ENCODE measurements around the gene PCDH9.

The PCDH9 gene

GRCh38 chr13:67008075-67008668, 222.0 kb downstream of the PCDH9 start:
- H3K27ac ChIP-seq (ENCODE audit: low read depth, low read length), result no peak overlapping the region
- no peak overlapping the region for H2AFZ ChIP-seq (ENCODE audit: insufficient read depth, low read length, poor library complexity)
- no peak overlapping the region for H2BK120ac ChIP-seq (ENCODE audit: insufficient read depth, low read length, poor library complexity)
- H2BK5ac ChIP-seq (ENCODE audit: low read depth, low read length, poor library complexity), result no peak overlapping the region
- H3K36me3 ChIP-seq (ENCODE audit: control insufficient read depth in 1 of 2, insufficient read depth in 2 of 2, low read length in 2 of 2), result no peaks in the 10 kb centered on the region
- no peaks in the 10 kb centered on the region for H3K79me1 ChIP-seq (ENCODE audit: low read length)
- no peak overlapping the region for H3K9ac ChIP-seq (ENCODE audit: low read length)
- H3K18ac ChIP-seq (ENCODE audit: low read length), result no peak overlapping the region
- no peaks in the 10 kb centered on the region for H3K9me3 ChIP-seq (ENCODE audit: insufficient read depth, low read depth, low read length)
- no peak overlapping the region for H4K8ac ChIP-seq (ENCODE audit: low read depth, low read length)
- no peak overlapping the region for H3K4me2 ChIP-seq (ENCODE audit: low read length)
- no peak overlapping the region for H2BK12ac ChIP-seq (ENCODE audit: low read length)
- WGBS (ENCODE audit: extremely low coverage, insufficient coverage, insufficient read length), result no CpG with 5 or more reads among the region's 1 CpG
- H3K14ac ChIP-seq (ENCODE audit: low read length), result no peak overlapping the region
- no peak overlapping the region for H4K12ac ChIP-seq (ENCODE audit: low read depth, low read length)
- no peak overlapping the region for H3K23ac ChIP-seq (ENCODE audit: low read length)
- H4K91ac ChIP-seq (ENCODE audit: low read depth, low read length), result no peak overlapping the region
- DNase-seq, result no peak
- no peaks in the 10 kb centered on the region for H3K79me2 ChIP-seq (ENCODE audit: control insufficient read depth, insufficient read depth, low read length, poor library complexity)
- no peak overlapping the region for H3K4ac ChIP-seq (ENCODE audit: low read depth, low read length)
- no peak overlapping the region for H3K4me3 ChIP-seq (ENCODE audit: low read depth, low read length)
- H2AK5ac ChIP-seq (ENCODE audit: low read length), result no peak overlapping the region
- H3K4me1 ChIP-seq (ENCODE audit: control insufficient read depth in 1 of 2, insufficient read depth in 2 of 2, low read length in 2 of 2), result no peaks in the 10 kb centered on the region
- H3K27me3 ChIP-seq (ENCODE audit: insufficient read depth, low read length), result no peaks in the 10 kb centered on the region

- Histone ChIP-seq H3K4me3 (ENCODE audit: low read depth, low read length) (no peak overlapping the region), H4K91ac (ENCODE audit: low read depth, low read length) (no peak overlapping the region), H3K23ac (ENCODE audit: low read length) (no peak overlapping the region), H3K9me3 (ENCODE audit: insufficient read depth, low read depth, low read length) (no peaks in the 10 kb centered on the region), H2AFZ (ENCODE audit: insufficient read depth, low read length, poor library complexity) (no peak overlapping the region), H2AK5ac (ENCODE audit: low read length) (no peak overlapping the region), H2BK5ac (ENCODE audit: low read depth, low read length, poor library complexity) (no peak overlapping the region), H3K27me3 (ENCODE audit: insufficient read depth, low read length) (no peaks in the 10 kb centered on the region), H3K18ac (ENCODE audit: low read length) (no peak overlapping the region), H4K12ac (ENCODE audit: low read depth, low read length) (no peak overlapping the region), H3K36me3 (ENCODE audit: control insufficient read depth in 1 of 2, insufficient read depth in 2 of 2, low read length in 2 of 2) (no peaks in the 10 kb centered on the region), H3K4ac (ENCODE audit: low read depth, low read length) (no peak overlapping the region), H3K9ac (ENCODE audit: low read length) (no peak overlapping the region), H4K8ac (ENCODE audit: low read depth, low read length) (no peak overlapping the region), H3K4me1 (ENCODE audit: control insufficient read depth in 1 of 2, insufficient read depth in 2 of 2, low read length in 2 of 2) (no peaks in the 10 kb centered on the region), H3K79me1 (ENCODE audit: low read length) (no peaks in the 10 kb centered on the region), H2BK120ac (ENCODE audit: insufficient read depth, low read length, poor library complexity) (no peak overlapping the region), H3K79me2 (ENCODE audit: control insufficient read depth, insufficient read depth, low read length, poor library complexity) (no peaks in the 10 kb centered on the region), H3K4me2 (ENCODE audit: low read length) (no peak overlapping the region), H3K27ac (ENCODE audit: low read depth, low read length) (no peak overlapping the region), H2BK12ac (ENCODE audit: low read length) (no peak overlapping the region), H3K14ac (ENCODE audit: low read length) (no peak overlapping the region)
- DNase-seq, result no peak
- WGBS (ENCODE audit: extremely low coverage, insufficient coverage, insufficient read length), result no CpG with 5 or more reads among the region's 1 CpG
Measured at GRCh38 chr13:67004511-67004910, 225.6 kb downstream of the PCDH9 start.

- Histone ChIP-seq H3K27ac (ENCODE audit: low read depth, low read length) (no peak overlapping the region), H2BK12ac (ENCODE audit: low read length) (no peak overlapping the region)
Measured at GRCh38 chr13:67003743-67004142, 226.4 kb downstream of the PCDH9 start.

GRCh38 chr13:67001363-67001762, 228.8 kb downstream of the PCDH9 start:
- Histone ChIP-seq H3K27ac (ENCODE audit: low read depth, low read length) (no peak overlapping the region), H3K18ac (ENCODE audit: low read length) (no peak overlapping the region), H2BK12ac (ENCODE audit: low read length) (no peak overlapping the region), H3K9me3 (ENCODE audit: insufficient read depth, low read depth, low read length) (no peaks in the 10 kb centered on the region), H4K8ac (ENCODE audit: low read depth, low read length) (peak overlapping the region; percentile 60), H3K4me2 (ENCODE audit: low read length) (no peak overlapping the region), H3K36me3 (ENCODE audit: control insufficient read depth in 1 of 2, insufficient read depth in 2 of 2, low read length in 2 of 2) (no peaks in the 10 kb centered on the region), H3K27me3 (ENCODE audit: insufficient read depth, low read length) (no peaks in the 10 kb centered on the region), H4K91ac (ENCODE audit: low read depth, low read length) (no peak overlapping the region), H3K79me1 (ENCODE audit: low read length) (no peaks in the 10 kb centered on the region), H3K23ac (ENCODE audit: low read length) (no peak overlapping the region), H3K79me2 (ENCODE audit: control insufficient read depth, insufficient read depth, low read length, poor library complexity) (no peaks in the 10 kb centered on the region), H3K14ac (ENCODE audit: low read length) (no peak overlapping the region), H3K4ac (ENCODE audit: low read depth, low read length) (no peak overlapping the region), H3K4me1 (ENCODE audit: control insufficient read depth in 1 of 2, insufficient read depth in 2 of 2, low read length in 2 of 2) (no peaks in the 10 kb centered on the region), H2AK5ac (ENCODE audit: low read length) (no peak overlapping the region), H2BK5ac (ENCODE audit: low read depth, low read length, poor library complexity) (no peak overlapping the region), H2AFZ (ENCODE audit: insufficient read depth, low read length, poor library complexity) (no peak overlapping the region), H3K4me3 (ENCODE audit: low read depth, low read length) (no peak overlapping the region), H2BK120ac (ENCODE audit: insufficient read depth, low read length, poor library complexity) (no peak overlapping the region), H3K9ac (ENCODE audit: low read length) (no peak overlapping the region), H4K12ac (ENCODE audit: low read depth, low read length) (peak overlapping the region; percentile 62)
- no peak for DNase-seq
- WGBS (ENCODE audit: extremely low coverage, insufficient coverage, insufficient read length), result no CpG with 5 or more reads among the region's 5 CpGs

More at GRCh38 chr13:67003743-67004142, 226.4 kb downstream of the PCDH9 start:
- Histone ChIP-seq H4K12ac (ENCODE audit: low read depth, low read length) (no peak overlapping the region), H3K4me3 (ENCODE audit: low read depth, low read length) (no peak overlapping the region), H3K79me2 (ENCODE audit: control insufficient read depth, insufficient read depth, low read length, poor library complexity) (no peaks in the 10 kb centered on the region), H2BK120ac (ENCODE audit: insufficient read depth, low read length, poor library complexity) (no peak overlapping the region), H3K23ac (ENCODE audit: low read length) (no peak overlapping the region), H3K9ac (ENCODE audit: low read length) (no peak overlapping the region), H2AK5ac (ENCODE audit: low read length) (no peak overlapping the region), H4K8ac (ENCODE audit: low read depth, low read length) (no peak overlapping the region), H3K4me1 (ENCODE audit: control insufficient read depth in 1 of 2, insufficient read depth in 2 of 2, low read length in 2 of 2) (no peaks in the 10 kb centered on the region), H3K9me3 (ENCODE audit: insufficient read depth, low read depth, low read length) (no peaks in the 10 kb centered on the region), H3K18ac (ENCODE audit: low read length) (no peak overlapping the region), H2AFZ (ENCODE audit: insufficient read depth, low read length, poor library complexity) (no peak overlapping the region), H2BK5ac (ENCODE audit: low read depth, low read length, poor library complexity) (no peak overlapping the region), H4K91ac (ENCODE audit: low read depth, low read length) (no peak overlapping the region), H3K4me2 (ENCODE audit: low read length) (no peak overlapping the region), H3K4ac (ENCODE audit: low read depth, low read length) (no peak overlapping the region), H3K79me1 (ENCODE audit: low read length) (no peaks in the 10 kb centered on the region), H3K27me3 (ENCODE audit: insufficient read depth, low read length) (no peaks in the 10 kb centered on the region), H3K14ac (ENCODE audit: low read length) (no peak overlapping the region), H3K36me3 (ENCODE audit: control insufficient read depth in 1 of 2, insufficient read depth in 2 of 2, low read length in 2 of 2) (no peaks in the 10 kb centered on the region)
- no CpG with 5 or more reads among the region's 7 CpGs for WGBS (ENCODE audit: extremely low coverage, insufficient coverage, insufficient read length)
- no peak for DNase-seq

All from trophoblast cell (in vitro differentiated cells and primary cell).